HG02885 (cell line): ENCODE measurements around the gene PRCD.

ENCODE experiments used
- ATAC-seq: cut with Tn5 transposase; IDR thresholded peaks from one replicate; pipeline ENCODE4 v1.9.1; 2021; ENCODE audit warnings: mild to moderate bottlenecking; ENCODE audit not compliant: unreplicated experiment, poor library complexity

Gene PRCD

DNA sequence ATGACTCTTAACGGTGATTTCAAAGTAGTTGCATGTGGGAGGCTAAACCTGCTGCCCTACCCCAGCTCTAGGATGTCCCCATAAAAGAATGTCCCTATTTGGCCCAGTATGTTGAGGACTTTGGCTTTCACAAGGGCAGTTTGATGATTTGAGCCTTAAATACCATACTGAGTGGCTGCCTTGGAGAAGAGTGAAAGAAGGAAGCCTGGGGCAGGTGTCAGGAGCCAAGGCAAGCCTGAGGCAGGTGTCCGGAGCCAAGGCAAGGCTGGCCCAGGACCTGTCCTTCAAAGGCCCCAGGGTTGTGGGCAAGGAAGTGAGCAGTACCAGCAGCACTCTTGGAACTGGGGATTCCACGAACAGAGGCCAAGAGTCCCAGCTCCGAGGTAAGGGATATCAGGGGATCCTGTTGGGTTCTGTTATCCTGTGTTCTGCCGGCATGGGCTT lies 27.2 kb downstream of the PRCD start:
- no peak for ATAC-seq

DNA sequence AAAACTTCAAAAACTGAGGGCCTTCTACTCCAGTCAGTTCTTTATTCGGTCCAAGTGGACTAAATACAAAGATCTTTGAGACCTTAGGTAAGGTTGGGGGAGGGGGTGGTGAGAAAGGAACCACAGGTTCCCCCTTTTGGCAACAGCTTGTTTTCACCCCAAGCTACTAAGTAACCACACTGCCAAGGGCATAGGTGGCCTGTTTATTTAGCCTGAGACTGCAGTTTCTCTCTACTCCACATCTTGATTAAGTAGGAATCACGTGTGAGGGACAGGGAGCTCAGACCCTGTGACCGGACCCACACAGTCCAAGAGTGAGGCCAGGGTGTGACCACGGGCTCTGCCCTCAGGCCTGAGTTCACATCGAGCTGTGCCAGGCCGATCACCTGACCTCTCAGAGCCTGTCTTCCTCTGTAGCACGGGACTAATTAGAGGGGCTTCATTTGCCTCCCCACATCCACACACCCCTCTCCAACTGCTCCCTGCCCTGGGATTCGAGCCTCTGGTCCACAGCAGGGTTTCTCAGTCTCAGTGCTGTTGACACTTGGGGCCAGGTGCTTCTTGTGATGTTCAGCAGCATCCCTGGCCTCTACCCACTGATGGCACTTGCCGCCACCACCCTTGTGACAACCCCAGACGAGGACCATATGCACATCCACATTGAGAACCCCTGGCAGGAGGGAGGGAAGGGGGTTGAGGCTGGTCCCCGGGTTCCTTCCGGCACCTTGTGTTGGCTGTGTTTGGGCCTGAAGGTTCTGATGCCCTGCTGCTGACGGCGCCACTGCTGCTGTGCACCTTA lies 28.0 kb downstream of the PRCD start:
- ATAC-seq, result no peak

DNA sequence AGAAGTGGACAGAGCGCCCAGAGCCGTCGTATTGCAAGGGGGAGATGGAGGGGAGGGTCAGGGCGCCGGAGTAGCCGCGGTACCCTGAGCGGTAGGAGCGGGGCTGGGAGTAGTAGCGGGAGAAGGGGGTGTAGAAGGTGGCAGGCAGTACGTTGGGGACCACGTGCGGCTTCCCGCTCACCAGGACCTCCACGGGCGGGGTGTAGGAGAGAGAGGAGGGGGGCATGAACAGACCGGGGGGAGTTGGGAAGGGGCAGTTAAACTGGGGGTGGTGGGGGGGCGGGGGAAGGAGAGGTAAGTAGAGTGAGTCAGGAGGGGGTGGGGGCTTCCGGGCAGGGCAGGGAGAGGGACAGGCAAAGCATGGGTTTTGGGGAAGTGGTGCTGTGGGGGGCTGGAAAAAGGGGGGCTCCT lies 29.0 kb downstream of the PRCD start:
- no peak for ATAC-seq

DNA sequence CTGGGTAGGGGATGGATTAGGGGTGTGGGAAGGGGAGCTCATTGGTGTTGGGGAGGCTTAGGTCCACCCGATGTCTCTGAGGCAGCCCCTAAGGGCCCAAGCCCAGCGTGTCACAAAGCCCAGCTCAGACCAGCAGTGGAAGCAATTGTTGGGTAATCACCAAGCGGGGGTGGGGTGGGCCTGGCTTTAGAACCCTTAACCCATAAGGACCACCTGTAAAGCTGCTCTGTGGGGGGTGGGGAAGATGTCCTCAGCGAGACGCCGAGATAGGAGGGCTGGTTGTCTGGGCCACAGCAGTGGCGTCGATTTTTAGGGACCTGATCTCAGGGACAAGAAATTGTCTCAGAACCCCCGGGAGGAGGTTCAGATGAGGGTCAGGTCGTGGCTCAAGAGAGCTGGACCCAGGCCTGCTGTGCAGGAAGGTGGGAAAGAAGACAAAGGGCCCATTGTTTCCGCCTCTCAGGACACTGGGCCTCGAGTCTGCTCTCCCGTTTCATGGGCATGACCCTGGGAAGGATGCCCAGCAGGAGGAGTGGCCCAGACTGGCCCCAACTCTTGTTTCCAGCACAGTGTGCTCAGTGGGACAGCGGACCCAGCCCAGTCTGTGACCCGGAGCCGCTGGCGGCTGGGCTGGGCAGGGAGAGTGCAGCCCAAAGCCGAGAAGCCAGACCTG lies 29.9 kb downstream of the PRCD start:
- ATAC-seq, result no peak

DNA sequence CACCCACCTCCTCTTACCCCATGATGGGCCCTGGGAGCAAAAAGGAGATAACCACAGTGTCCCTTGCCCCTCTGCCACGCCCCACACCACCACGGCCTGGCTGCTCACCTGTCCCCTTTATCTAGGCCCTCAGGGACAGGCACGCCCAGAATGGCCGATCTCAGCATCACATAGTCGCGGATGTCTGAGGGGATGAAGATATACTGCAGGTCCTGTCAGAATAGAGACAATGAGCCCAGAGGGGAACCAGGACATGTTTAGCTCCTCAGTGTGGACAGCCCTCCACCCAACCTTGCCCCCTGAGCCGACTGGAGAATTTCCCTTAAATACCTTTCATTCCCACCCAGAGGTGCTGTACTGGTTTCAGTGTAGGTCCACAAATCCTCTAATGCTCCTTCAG lies 30.6 kb downstream of the PRCD start:
- no peak for ATAC-seq

DNA sequence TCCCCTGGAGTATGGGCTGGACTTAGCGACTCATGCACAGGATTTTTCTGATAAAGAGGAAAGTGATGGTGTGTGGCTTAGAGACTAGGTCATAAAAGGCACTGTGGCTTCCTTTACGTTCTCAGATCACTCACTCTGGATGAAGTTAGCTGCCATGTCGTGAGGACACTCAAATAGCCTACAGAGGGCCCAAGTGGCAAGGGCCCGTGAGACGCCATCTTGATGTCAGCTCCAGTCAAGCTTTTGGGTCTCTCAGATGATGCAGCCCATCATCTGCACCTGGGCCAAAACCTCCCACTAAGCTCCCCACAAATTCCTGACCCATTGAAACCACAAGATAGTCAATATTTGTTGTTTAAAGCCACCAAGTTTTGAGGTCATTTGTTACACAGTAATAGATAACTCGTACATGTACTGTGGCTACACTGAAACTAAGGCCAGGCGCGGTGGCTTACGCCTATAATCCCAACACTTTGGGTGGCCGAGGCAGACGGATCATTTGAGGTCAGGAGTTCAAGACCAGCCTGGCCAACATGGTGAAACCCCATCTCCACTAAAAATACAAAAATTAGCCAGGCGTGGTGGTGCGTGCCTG lies 31.1 kb downstream of the PRCD start:
- ATAC-seq, result no peak

DNA sequence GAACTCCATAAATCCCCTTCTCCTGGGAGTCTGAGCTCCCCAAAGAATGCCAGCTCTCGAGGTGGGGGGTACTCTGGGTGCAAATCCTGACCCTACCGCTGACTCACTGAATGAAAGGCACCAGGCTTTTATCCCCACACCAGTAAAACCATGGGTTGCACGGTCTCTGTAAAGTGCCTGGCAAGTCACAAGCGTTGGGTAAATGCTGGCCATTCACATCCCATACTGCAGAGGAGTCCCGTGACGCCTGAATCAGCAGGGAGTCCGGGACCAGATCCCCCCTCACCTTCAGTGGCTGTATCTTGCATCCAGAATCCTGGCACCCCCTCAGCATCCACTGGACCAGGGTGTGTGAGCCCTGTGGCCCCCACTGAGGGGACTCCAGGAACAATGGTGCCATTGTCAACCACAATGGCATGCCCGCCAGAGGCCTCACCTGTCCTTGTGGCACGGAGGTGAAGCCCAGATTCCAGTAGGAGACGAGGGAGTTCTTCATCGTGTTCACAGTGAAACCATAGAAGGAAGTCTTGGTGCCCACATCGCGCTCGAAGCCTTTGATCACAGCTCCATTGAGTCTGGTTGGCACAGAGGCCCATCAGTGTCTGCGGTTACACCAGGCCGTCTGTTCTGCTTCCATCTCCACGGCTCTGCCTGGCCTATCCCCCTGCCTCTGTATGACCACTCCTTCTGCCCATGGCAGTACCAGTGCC lies 32.5 kb downstream of the PRCD start:
- no peak for ATAC-seq

DNA sequence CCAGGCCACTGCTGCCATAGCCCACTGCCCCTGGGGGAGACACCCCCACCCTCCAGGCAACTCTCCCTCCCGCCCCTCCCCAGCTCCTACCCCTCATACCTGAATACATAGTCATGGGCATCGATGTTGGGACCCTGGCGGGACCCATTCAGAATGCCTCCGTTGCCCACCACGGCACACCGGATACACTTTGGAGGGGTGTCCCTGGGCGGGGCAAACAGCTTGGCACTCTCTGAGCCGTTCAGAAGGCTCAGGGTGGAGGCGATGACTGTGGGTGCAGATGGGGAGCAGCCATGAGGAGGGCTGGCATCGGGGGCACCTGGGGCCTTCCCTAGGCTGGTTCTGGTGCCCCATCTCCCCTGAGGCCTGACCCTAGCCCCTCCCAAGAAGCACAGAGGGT lies 33.3 kb downstream of the PRCD start:
- ATAC-seq, result no peak

DNA sequence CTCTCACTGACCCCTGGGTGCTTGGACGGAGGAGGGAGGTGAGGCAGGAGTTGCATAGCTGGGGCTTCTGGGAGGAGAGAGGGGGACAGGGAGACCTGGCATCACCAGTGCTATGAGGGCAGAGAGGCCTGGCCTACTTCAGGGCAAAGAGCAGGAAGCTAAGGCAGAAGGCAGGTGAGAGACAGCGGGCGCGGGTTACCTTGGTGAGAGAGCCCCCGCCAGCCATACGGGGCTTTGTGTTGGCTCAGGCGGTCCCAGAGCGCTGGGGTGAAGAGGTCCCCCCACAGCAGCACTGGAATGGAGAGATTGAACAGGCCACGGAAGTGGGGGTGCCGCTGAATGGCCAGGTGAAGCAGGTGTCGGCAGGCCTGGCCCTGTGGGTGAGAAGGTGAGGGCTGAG lies 34.3 kb downstream of the PRCD start:
- ATAC-seq, result no peak

DNA sequence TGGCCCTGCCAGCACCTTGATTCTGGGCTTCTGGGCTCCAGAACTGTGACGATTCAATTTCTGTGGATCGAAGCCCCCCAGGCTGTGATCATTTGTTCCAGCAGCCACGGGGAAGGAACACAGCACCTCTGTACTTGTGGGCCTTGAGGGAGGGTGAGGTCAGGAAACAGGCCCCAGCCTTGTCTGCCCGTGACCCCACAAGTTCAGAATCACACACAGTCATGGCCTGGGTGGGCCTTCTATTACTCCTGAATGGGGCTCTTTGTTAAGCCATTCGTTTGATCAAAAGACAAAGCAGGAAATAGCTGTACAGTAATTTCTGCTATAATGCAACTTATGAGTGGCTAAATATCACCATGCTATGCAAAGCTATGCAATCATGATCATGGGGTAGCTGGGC lies 35.7 kb downstream of the PRCD start:
- ATAC-seq, result no peak

DNA sequence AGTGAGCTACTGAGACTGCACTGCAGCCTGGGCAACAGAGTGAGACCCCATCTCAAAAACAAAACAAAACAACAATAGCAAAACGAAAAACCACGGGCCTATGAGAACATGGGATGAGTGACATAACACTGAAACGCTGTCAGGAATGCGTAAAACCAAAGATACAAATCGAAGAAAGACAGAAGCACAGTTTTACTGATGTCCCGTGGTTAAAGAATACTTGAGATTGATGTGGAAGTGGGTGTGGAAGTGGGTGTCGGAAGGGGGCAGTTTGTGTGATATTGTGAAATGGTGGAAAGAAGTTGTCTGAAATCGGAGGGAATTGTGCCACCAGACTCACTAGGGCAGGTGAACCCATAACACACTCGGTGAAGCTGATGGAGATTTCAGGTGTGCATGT lies 36.3 kb downstream of the PRCD start:
- ATAC-seq, result no peak

DNA sequence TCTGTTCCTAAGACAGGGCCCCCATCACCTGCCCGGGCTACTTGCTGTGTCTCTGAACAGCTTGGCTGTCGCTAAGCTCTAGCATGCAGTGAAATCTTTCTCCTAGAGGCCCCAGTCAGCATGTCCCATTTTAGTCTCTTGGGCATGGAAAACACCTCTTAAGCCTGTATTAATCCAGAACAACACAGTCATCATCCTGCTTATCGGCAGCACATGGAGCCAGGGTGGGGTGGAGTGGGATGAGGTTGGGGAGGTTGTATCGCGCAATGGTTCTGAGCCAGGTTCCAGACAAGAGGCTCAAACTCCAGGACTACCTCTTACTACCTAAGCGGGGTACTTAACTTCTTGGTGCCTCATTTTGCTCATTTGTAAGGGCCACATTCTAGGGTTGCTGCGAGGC lies 38.0 kb downstream of the PRCD start:
- ATAC-seq, result no peak

DNA sequence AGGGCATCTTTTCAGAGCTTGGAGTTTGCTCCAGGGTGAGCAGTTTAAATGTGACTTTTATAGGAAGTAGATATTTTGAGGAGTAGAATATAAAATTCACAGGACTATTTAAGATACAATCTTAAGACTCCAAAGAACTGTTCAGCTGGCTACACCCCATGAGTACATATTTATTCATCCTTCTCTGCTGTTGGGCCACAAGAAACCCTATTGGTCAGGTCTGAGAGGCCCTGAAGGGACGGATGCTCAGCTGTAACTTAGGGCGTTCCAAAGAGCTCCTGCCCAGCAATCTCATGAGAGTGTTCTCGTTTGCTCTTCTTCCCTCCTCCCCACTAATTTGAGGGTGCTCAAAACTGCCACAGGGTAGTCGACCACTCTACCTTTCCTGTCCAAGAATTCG lies 38.5 kb downstream of the PRCD start:
- ATAC-seq, result no peak

DNA sequence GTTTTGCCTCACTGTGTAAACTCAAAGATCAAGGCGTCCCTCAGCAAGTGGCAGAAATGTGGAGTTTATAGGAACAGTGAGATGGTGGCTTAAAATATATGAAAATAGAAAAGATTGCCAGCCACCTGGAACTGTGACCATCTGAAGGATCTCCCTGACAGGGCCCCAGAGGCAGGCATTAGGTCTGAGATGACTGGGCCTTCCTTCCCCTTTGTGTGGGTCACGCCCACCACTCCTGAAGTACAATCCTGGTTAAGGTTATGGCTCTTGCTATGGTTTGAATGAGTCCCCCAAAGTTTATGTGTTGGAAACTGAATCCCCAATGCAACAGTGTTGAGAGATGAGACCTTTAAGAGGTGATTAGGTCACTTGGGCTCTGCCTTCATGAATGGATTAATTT lies 39.4 kb downstream of the PRCD start:
- no peak for ATAC-seq

DNA sequence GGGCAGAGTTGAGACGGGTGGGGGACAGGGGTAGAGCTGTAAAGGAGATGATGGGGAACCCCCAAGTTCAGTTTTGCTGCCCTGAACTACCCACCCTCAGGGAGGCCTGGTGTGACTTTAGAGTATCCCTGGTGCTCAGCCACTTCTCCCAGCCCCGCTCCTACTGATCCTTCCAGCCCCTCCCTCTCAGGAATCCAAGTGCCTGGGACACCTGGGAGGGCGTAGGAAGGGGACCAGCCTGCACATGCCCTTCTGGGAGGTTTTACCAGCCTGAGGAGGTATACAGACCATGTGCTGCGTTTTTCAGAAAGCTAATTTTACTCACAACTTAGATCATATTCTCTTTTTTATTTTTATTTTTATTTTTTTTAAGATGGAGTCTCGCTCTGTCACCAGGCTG lies 41.7 kb downstream of the PRCD start:
- ATAC-seq, result no peak

DNA sequence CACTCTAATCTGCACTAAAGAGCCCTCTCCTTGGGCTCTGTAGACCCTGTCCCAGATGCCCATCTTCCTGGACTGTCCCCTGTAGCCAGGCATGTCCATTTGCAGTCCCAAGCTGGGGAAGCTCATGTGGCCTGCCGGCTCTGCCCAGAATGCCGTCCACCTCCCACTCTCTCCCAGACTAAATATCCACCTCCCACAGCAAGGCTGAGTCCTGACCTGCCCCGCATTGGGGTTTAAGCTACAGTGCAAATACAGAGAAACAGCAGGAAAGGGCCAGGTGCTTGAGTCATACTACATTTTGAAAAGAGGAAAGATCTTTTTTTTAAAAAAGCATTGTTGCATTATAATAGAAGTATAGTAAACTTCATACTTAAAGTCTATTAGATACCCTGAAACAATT lies 42.8 kb downstream of the PRCD start:
- no peak for ATAC-seq

DNA sequence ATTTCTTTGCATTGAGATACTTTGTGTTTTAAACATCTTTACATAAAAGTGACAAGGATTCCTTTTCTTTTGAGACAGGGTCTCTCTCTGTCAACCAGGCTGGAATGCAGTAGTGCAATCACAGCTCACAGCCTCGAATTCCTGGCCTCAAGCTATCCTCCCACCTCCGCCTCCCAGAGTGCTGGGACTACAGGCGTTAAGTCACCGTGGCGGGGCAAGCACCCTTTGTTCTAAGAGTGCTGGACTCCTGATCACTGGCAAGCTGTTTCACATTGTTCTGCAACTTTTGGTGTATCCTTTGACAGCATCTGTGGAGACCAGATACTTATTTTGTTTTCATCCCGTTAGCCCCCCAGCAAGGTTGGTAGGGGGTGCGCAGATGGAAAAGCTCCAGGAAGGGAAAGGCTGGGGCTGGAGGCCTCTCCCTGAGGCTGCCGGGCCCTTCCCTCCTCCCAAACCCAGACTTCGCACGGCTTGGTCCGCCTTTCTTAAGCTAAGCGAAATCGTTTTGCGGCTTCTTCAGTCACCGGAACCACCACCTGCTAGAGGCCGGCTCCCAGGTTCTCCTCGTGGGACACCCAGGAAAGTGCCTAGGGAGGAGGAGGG lies 44.7 kb downstream of the PRCD start:
- ATAC-seq, result no peak

DNA sequence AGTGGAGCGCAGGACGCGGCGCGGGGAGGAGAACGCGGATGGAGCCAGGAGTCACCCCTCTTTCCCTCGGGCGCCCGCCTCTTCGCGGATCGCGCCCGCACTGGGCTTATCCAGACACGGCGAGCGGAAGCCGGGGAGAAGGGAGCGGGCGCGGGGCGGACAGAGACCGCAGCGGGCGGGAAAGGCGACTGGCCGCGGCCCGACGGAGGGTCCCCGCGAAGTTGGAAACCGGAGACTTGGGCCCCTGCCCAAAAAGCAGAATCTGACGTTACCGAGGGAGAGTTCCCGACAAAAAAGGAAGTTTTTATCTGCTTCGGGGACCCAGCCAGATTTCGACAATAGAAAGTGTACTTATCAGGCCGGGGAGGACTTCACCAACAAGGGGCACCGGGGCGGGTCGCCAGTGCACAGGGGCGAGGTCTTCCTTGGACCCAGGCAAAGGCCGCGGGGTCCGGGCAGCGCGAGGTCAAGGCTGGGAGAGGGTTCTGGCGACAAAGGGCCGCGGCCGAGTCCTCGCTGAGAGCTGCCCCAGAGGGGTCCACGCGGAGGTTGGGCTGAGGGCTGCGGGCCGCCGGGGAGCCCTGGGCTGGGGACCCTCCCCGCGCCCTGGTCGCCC lies 45.3 kb downstream of the PRCD start:
- ATAC-seq, result no peak

DNA sequence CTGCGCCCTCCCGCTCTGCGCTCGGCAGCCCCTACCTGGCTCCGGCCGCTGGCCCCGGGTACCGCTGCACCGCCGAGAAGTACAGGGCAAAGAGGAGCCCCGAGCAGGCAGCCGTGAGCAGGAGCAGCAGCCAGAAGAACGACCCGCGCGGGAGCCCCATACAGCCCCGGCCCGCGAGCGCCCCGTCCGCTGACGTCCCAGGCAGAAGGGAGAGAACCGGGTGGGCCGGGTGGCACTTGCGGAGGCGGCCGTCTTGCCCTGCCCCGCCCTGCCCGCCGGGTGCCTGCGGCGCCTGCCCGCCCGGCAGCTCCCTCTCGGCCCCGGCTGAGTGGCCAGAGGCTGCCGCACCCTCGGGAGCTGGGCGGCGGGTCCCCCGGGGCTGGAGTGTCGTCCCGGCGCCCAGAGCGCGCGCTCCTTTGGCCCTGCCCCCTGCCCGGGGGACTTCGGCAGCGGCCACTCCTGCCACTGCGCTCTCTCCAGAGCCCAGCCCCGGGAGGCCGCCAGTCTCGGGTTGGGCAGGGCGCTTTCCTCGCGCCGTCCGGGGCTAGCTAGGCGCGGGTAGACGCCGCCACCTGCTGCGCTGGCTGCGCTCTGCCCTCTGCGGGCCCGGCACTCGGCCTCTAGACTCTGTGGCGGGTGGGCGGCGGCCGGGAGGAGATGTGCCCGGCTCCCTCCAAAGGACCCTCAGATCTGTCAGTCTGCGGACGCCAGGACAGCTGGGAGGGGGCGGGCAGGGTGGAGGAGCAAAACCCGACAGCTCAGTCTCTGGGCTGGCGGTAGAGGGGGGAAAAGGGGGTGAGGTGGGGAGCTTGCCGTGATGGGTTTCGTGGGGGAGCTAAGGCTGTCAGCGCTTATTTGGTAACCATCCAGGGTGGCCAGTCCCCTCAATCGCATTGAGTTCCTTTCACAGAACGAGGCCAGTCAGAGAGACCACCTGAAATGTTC lies 46.1 kb downstream of the PRCD start, which contains the start of gene ST6GALNAC2:
ST6GALNAC2 (minus strand) TSS at position 212 of the 945 bp plus-strand sequence; CDS start at position 160, 52 bp downstream.
- ATAC-seq, result no peak
